Amniotic stem cell (primary cell): ENCODE data around the gene RALGPS1.

Source experiments
- DNase-seq: peaks from one replicate; lab custom pipeline; 2025; lab: John Stamatoyannopoulos, UW

RALGPS1 gene

GRCh38 chr9:127079446-127080140, 165.0 kb downstream of the RALGPS1 start:
- DNase-seq, result no peak

GRCh38 chr9:127081250-127082185, 166.9 kb downstream of the RALGPS1 start:
- no peak for DNase-seq

- DNase-seq, result no peak
Measured at GRCh38 chr9:127083138-127083980, 168.8 kb downstream of the RALGPS1 start.

GRCh38 chr9:127084076-127085039, 169.8 kb downstream of the RALGPS1 start:
- DNase-seq, result no peak

- no peak for DNase-seq
Measured at GRCh38 chr9:127085186-127085585, 170.6 kb downstream of the RALGPS1 start.

- DNase-seq, result no peak
Measured at GRCh38 chr9:127086771-127087170, 172.2 kb downstream of the RALGPS1 start.

- no peak for DNase-seq
Measured at GRCh38 chr9:127087411-127087810, 172.8 kb downstream of the RALGPS1 start.

GRCh38 chr9:127087836-127088235, 173.3 kb downstream of the RALGPS1 start:
- DNase-seq, result no peak

GRCh38 chr9:127088724-127089615, 174.4 kb downstream of the RALGPS1 start:
- DNase-seq, result no peak

GRCh38 chr9:127089631-127090081, 175.1 kb downstream of the RALGPS1 start:
- no peak for DNase-seq

- no peak for DNase-seq
Measured at GRCh38 chr9:127090341-127090985, 175.9 kb downstream of the RALGPS1 start.

- DNase-seq, result no peak
Measured at GRCh38 chr9:127091526-127091925, 176.9 kb downstream of the RALGPS1 start.

- DNase-seq, result no peak
Measured at GRCh38 chr9:127092041-127092608, 177.5 kb downstream of the RALGPS1 start.

GRCh38 chr9:127093319-127094020, 178.9 kb downstream of the RALGPS1 start:
- no peak for DNase-seq

- no peak for DNase-seq
Measured at GRCh38 chr9:127095411-127095810, 180.8 kb downstream of the RALGPS1 start.

GRCh38 chr9:127096208-127096607, 181.6 kb downstream of the RALGPS1 start:
- no peak for DNase-seq

- DNase-seq, result no peak
Measured at GRCh38 chr9:127097683-127098082, 183.1 kb downstream of the RALGPS1 start.

- DNase-seq, result no peak
Measured at GRCh38 chr9:127098916-127099553, 184.5 kb downstream of the RALGPS1 start.
